IMR-90 (cell line): ENCODE measurements around the gene GNB5. TPM values are rescaled to one million over a fixed set of nuclear protein-coding genes. Genes with fewer than 3 reads are reported as not detected.

Source experiments
- ATAC-seq: fragments of 200-7000 bp; cut with Tn5 transposase; 2 replicates; pipeline ENCODE4 v1.9.1; 2020; ENCODE audit warnings: low read depth, mild to moderate bottlenecking, moderate library complexity
- BruUV-seq: library from RNA; stranded (reverse); fragments of 400-500 nt; replicated peaks from 2 replicates; lab custom pipeline; 2021; lab: Mats Ljungman, UMichigan
- CTCF ChIA-PET: fragments of 300-600 bp; formaldehyde crosslinking; extraction: SDS; loops from one replicate; lab custom pipeline; 2021; ENCODE audit warnings: antibody characterized with exemption; lab: Yijun Ruan, JAX
- POLR2A ChIA-PET: fragments of 300-600 bp; sonication (Branson Sonifier 250); formaldehyde crosslinking; loops from one replicate; lab custom pipeline; 2022; ENCODE audit warnings: antibody characterized with exemption; ENCODE audit not compliant: unreplicated experiment; lab: Charles Lee
- DNase-seq: peaks from one replicate; pipeline ENCODE4 v3.0.0; 2013
- H2AFZ ChIP-seq: replicated peaks from 2 replicates; pipeline ENCODE3; 2013; ENCODE audit warnings: low read length, mild to moderate bottlenecking; ENCODE audit not compliant: poor library complexity
- H2AK5ac ChIP-seq: 2 replicates; pipeline ENCODE4 v1.6.1; 2013; ENCODE audit warnings: low read depth, low read length, inconsistent platforms
- H2AK9ac ChIP-seq: replicated peaks from 2 replicates; pipeline ENCODE3; 2013; ENCODE audit warnings: mild to moderate bottlenecking, low read depth, low read length, moderate library complexity; ENCODE audit not compliant: poor library complexity
- H2BK120ac ChIP-seq: 2 replicates; pipeline ENCODE4 v1.6.1; 2013; ENCODE audit warnings: low read depth, low read length, inconsistent platforms
- H2BK15ac ChIP-seq: 3 replicates; pipeline ENCODE4 v1.6.1; 2013; ENCODE audit warnings: low read depth, low read length, inconsistent platforms
- H2BK20ac ChIP-seq: 2 replicates; pipeline ENCODE4 v1.6.1; 2013; ENCODE audit warnings: low read depth, mild to moderate bottlenecking, inconsistent platforms, low read length, moderate library complexity
- H2BK5ac ChIP-seq: 2 replicates; pipeline ENCODE4 v1.6.1; 2013; ENCODE audit warnings: mild to moderate bottlenecking, low read depth, low read length, inconsistent platforms; ENCODE audit not compliant: poor library complexity, severe bottlenecking
- H3K14ac ChIP-seq: replicated peaks from 2 replicates; pipeline ENCODE4 v1.6.1; 2013; ENCODE audit warnings: low read depth, low read length, inconsistent platforms
- H3K18ac ChIP-seq: 2 replicates; pipeline ENCODE4 v1.6.1; 2013; ENCODE audit warnings: low read depth, low read length, control low read depth
- H3K23ac ChIP-seq: 2 replicates; pipeline ENCODE4 v1.6.1; 2013; ENCODE audit warnings: low read depth, low read length, inconsistent platforms
- H3K27ac ChIP-seq: 2 replicates; pipeline ENCODE4 v1.5.1; 2013; ENCODE audit warnings: mild to moderate bottlenecking, control low read depth, low read length; ENCODE audit not compliant: insufficient read depth
- H3K27me3 ChIP-seq: 2 replicates; pipeline ENCODE4 v1.6.1; 2013; ENCODE audit warnings: low read length; ENCODE audit not compliant: control insufficient read depth, insufficient read depth
- H3K36me3 ChIP-seq: 2 replicates; pipeline ENCODE4 v1.6.1; 2013; ENCODE audit warnings: low read length, mixed read lengths; ENCODE audit not compliant: control insufficient read depth, insufficient read depth
- H3K4ac ChIP-seq: 2 replicates; pipeline ENCODE4 v1.6.1; 2013; ENCODE audit warnings: low read depth, low read length, inconsistent platforms
- H3K4me1 ChIP-seq: 2 replicates; pipeline ENCODE4 v1.6.1; 2013; ENCODE audit warnings: low read length, mixed read lengths; ENCODE audit not compliant: control insufficient read depth, insufficient read depth
- H3K4me2 ChIP-seq: 2 replicates; pipeline ENCODE4 v1.6.1; 2013; ENCODE audit warnings: low read depth, mild to moderate bottlenecking, control low read depth, low read length, moderate library complexity
- H3K4me3 ChIP-seq: 2 replicates; pipeline ENCODE4 v1.5.1; 2013; ENCODE audit warnings: low read depth, mild to moderate bottlenecking, control low read depth, low read length, moderate library complexity; ENCODE audit not compliant: insufficient read depth
- H3K56ac ChIP-seq: 2 replicates; pipeline ENCODE4 v1.6.1; 2013; ENCODE audit warnings: low read length, inconsistent platforms; ENCODE audit not compliant: insufficient read depth; ENCODE audit errors: extremely low read depth
- H3K79me1 ChIP-seq, 2 experiments: 2 replicates each; pipeline ENCODE4 v1.6.1; 2013; ENCODE audit warnings: low read length in 2 of 2, inconsistent platforms in 1 of 2, low read depth in 1 of 2
- H3K9ac ChIP-seq: 2 replicates; pipeline ENCODE4 v1.6.1; 2013; ENCODE audit warnings: low read depth, low read length, control low read depth
- H3K9me1 ChIP-seq: 2 replicates; pipeline ENCODE4 v1.6.1; 2013; ENCODE audit warnings: low read length, inconsistent platforms; ENCODE audit not compliant: insufficient read depth
- H3K9me3 ChIP-seq: 2 replicates; pipeline ENCODE4 v1.6.1; 2013; ENCODE audit warnings: low read length; ENCODE audit not compliant: control insufficient read depth, insufficient read depth
- H4K20me1 ChIP-seq: 2 replicates; pipeline ENCODE4 v1.6.1; 2013; ENCODE audit warnings: low read length, inconsistent platforms; ENCODE audit not compliant: insufficient read depth
- H4K5ac ChIP-seq: 2 replicates; pipeline ENCODE4 v1.6.1; 2013; ENCODE audit warnings: mild to moderate bottlenecking, low read depth, low read length, control low read depth
- H4K8ac ChIP-seq, 2 experiments: 2 replicates each; pipeline ENCODE4 v1.6.1; 2013; ENCODE audit warnings: low read depth in 2 of 2, low read length in 2 of 2, control low read depth in 1 of 2, inconsistent platforms in 1 of 2
- H4K91ac ChIP-seq: 2 replicates; pipeline ENCODE4 v1.6.1; 2013; ENCODE audit warnings: low read depth, low read length, inconsistent platforms; ENCODE audit not compliant: insufficient read depth
- BHLHE40 ChIP-seq: fragments of 150-350 bp; IDR thresholded peaks from 2 replicates; pipeline ENCODE4 v1.6.1; 2016; ENCODE audit warnings: mild to moderate bottlenecking, low read depth, low read length
- CEBPB ChIP-seq: IDR thresholded peaks from 2 replicates; pipeline ENCODE4 v1.6.1; 2012; ENCODE audit warnings: low read depth, low read length, improper control_type of control experiment
- CHD1 ChIP-seq: IDR thresholded peaks from 2 replicates; pipeline ENCODE4 v1.6.1; 2012; ENCODE audit warnings: low read depth, low read length, improper control_type of control experiment
- FOS ChIP-seq: fragments of 150-350 bp; IDR thresholded peaks from 2 replicates; pipeline ENCODE4 v1.6.1; 2016; ENCODE audit warnings: low read depth, low read length
- MAFK ChIP-seq: IDR thresholded peaks from 2 replicates; pipeline ENCODE4 v1.6.1; 2012; ENCODE audit warnings: low read depth, low read length, improper control_type of control experiment
- MAZ ChIP-seq: IDR thresholded peaks from 2 replicates; pipeline ENCODE4 v1.6.1; 2012; ENCODE audit warnings: low read depth, mild to moderate bottlenecking, low read length, improper control_type of control experiment, moderate library complexity, borderline replicate concordance
- NFE2L2 ChIP-seq: fragments of 150-350 bp; IDR thresholded peaks from 2 replicates; pipeline ENCODE4 v1.6.1; 2016; ENCODE audit warnings: low read depth, mild to moderate bottlenecking, low read length
- POLR2A ChIP-seq: IDR thresholded peaks from 2 replicates; pipeline ENCODE4 v1.6.1; 2012; ENCODE audit warnings: mild to moderate bottlenecking, low read depth, low read length
- RCOR1 ChIP-seq: IDR thresholded peaks from 2 replicates; pipeline ENCODE4 v1.6.1; 2012; ENCODE audit warnings: mild to moderate bottlenecking, low read length, improper control_type of control experiment; ENCODE audit not compliant: insufficient replicate concordance
- SMC3 ChIP-seq: fragments of 150-350 bp; IDR thresholded peaks from 2 replicates; pipeline ENCODE4 v1.6.1; 2016; ENCODE audit warnings: low read depth, mild to moderate bottlenecking, antibody characterized with exemption, low read length, moderate library complexity
- WGBS, 2 experiments: methylation state at CpG; one replicate each; pipeline versions ENCODE4 v1.1.5 to v1.1.7; 2013; ENCODE audit warnings: missing lambda C conversion rate in 2 of 2; ENCODE audit not compliant: insufficient read length in 1 of 2; ENCODE audit errors: extremely low coverage in 2 of 2; 5-methylcytosine and 5-hydroxymethylcytosine counted together
- dilution Hi-C: fragments of 300-500 bp; cut with HindIII; formaldehyde crosslinking; loops from one replicate; pipeline ENCODE4 v1.14.3; 2018; ENCODE audit warnings: low sequenced_read_pairs; ENCODE audit not compliant: unreplicated experiment
- in situ Hi-C: fragments of 300-500 bp; cut with MboI; formaldehyde crosslinking; loops from 3 replicates; pipeline ENCODE4 v1.14.3; 2019; ENCODE audit warnings: low sequenced_read_pairs, inconsistent platforms, mixed read lengths
- intact Hi-C: fragments of 100-400 bp; cut with micrococcal nuclease; formaldehyde crosslinking; loops from 2 replicates; pipeline ENCODE4 v1.10.0; 2022
- polyA plus RNA-seq, 3 experiments: library from polyadenylated mRNA; depleted of rRNA; stranded (reverse); fragments of >200 nt; gene quantifications; 2 replicates each; pipeline ENCODE4 v1.2.3, GENCODE V29; 2012; ENCODE audit warnings: low replicate concordance in 1 of 3
- total RNA-seq: library from RNA; depleted of rRNA; stranded (reverse); fragments of >200 nt; gene quantifications from 2 replicates; pipeline ENCODE4 v1.2.3, GENCODE V29; 2012
- TF ChIP-seq, protein P1 (sequence below): fragments of 150-350 bp; IDR thresholded peaks from 2 replicates; pipeline ENCODE4 v1.6.1; 2017; ENCODE audit warnings: mild to moderate bottlenecking, antibody characterized with exemption, low read length, low read depth
- TF ChIP-seq, protein P2 (sequence below): conservative IDR thresholded peaks from 2 replicates; pipeline ENCODE4 v1.5.1; 2012; ENCODE audit warnings: mild to moderate bottlenecking, low read depth, low read length, improper control_type of control experiment
- TF ChIP-seq, protein P3 (sequence below): fragments of 150-350 bp; IDR thresholded peaks from 2 replicates; pipeline ENCODE4 v1.6.1; 2016; ENCODE audit warnings: low read depth, mild to moderate bottlenecking, low read length, moderate library complexity, borderline replicate concordance

GNB5 gene
- total and polyA plus RNA-seq, 2 of the 4 experiments (the other 2 are of a cell fraction): 27.7 to 33.2 TPM

DNA sequence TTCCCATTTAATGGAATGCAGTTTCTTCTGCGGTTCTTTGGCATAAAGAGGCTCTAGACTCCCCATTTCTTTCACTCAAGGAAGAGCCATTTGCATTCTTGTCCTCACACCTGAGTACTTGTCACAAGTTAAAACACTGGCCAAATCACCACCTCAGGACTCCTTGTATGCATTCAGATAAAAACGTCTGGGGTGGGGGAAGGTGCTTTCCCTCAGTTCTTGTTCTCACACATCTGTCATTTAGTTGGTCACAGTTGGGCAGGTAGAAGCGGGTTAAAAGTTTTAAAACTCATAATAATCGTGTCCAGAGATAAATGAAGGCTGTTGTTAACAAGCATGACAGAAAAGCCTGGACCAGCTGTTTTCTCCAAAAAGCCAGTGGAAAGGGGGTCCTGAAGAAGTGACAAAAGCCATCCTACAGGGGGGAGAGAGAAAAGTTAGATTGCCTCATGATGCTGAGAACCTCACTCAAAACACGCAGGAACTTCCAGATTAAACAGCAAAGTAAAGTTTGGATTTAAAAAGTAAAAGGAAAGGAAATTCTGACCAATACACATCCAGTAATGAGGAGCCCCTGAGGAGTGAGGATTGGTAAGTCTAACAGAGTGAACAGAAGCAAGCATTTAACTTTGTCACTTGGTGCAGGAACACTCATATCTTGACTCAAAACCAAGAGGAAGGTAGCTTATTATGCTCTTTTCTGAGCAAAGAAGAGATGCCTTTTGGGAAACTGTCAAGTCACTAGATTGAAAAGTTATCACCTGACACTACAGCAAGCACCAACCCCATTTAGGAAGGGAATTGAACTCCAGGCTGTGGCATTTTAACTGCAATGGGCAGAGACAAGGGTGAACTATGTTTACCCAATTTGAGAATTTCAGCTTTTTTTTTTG is 81.4 kb downstream of the GNB5 start:
- CTCF ChIA-PET: no interaction called here
- no TSS peak for BruUV-seq

More for the DNA sequence above, 81.4 kb downstream of the GNB5 start:
- no CpG with 5 or more reads among the region's 5 CpGs for WGBS, 2 experiments
- peaks cover 34% of the 10 kb centered on the region for H3K27me3 ChIP-seq
- H2AK9ac ChIP-seq: no peak overlapping the region
- no peak overlapping the region for H3K4me3 ChIP-seq
- no peak overlapping the region for H4K5ac ChIP-seq
- DNase-seq (no peak), ATAC-seq (no peak)
- H4K91ac ChIP-seq: no peak overlapping the region
- dilution Hi-C loops (no loop called here), intact Hi-C loops (no loop called here), in situ Hi-C loops (no loop called here)
- H3K9ac ChIP-seq: no peak overlapping the region
- no peaks in the 10 kb centered on the region for H4K20me1 ChIP-seq
- H2AFZ ChIP-seq: no peak overlapping the region
- no peak overlapping the region for H4K8ac ChIP-seq
- no peak overlapping the region for H2BK20ac ChIP-seq
- H3K9me3 ChIP-seq: no peaks in the 10 kb centered on the region
- POLR2A ChIA-PET: no interaction called here
- no peaks in the 10 kb centered on the region for H3K79me1 ChIP-seq
- H3K4ac ChIP-seq: no peak overlapping the region
- peaks cover 4% of the 10 kb centered on the region; the same call in 1 of the 2 replicates for H3K4me1 ChIP-seq
- H3K36me3 ChIP-seq: no peaks in the 10 kb centered on the region
- H2BK5ac ChIP-seq: no peak overlapping the region
- H3K56ac ChIP-seq: no peak overlapping the region
- TF ChIP-seq, protein P1, sequence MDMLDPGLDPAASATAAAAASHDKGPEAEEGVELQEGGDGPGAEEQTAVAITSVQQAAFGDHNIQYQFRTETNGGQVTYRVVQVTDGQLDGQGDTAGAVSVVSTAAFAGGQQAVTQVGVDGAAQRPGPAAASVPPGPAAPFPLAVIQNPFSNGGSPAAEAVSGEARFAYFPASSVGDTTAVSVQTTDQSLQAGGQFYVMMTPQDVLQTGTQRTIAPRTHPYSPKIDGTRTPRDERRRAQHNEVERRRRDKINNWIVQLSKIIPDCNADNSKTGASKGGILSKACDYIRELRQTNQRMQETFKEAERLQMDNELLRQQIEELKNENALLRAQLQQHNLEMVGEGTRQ: no peak
- TF ChIP-seq CEBPB (no peak), FOS (no peak), RCOR1 (no peak), CHD1 (no peak), SMC3 (no peak), BHLHE40 (no peak), POLR2A (no peak), NFE2L2 (no peak), MAFK (no peak), MAZ (no peak)
- TF ChIP-seq, protein P2, sequence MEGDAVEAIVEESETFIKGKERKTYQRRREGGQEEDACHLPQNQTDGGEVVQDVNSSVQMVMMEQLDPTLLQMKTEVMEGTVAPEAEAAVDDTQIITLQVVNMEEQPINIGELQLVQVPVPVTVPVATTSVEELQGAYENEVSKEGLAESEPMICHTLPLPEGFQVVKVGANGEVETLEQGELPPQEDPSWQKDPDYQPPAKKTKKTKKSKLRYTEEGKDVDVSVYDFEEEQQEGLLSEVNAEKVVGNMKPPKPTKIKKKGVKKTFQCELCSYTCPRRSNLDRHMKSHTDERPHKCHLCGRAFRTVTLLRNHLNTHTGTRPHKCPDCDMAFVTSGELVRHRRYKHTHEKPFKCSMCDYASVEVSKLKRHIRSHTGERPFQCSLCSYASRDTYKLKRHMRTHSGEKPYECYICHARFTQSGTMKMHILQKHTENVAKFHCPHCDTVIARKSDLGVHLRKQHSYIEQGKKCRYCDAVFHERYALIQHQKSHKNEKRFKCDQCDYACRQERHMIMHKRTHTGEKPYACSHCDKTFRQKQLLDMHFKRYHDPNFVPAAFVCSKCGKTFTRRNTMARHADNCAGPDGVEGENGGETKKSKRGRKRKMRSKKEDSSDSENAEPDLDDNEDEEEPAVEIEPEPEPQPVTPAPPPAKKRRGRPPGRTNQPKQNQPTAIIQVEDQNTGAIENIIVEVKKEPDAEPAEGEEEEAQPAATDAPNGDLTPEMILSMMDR: no peak
- TF ChIP-seq, protein P3, sequence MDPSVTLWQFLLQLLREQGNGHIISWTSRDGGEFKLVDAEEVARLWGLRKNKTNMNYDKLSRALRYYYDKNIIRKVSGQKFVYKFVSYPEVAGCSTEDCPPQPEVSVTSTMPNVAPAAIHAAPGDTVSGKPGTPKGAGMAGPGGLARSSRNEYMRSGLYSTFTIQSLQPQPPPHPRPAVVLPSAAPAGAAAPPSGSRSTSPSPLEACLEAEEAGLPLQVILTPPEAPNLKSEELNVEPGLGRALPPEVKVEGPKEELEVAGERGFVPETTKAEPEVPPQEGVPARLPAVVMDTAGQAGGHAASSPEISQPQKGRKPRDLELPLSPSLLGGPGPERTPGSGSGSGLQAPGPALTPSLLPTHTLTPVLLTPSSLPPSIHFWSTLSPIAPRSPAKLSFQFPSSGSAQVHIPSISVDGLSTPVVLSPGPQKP: no peak
- H2BK120ac ChIP-seq: no peak overlapping the region
- H3K9me1 ChIP-seq: no peaks in the 10 kb centered on the region
- H2AK5ac ChIP-seq: no peak overlapping the region
- no peak overlapping the region for H3K27ac ChIP-seq
- no peak overlapping the region for H3K18ac ChIP-seq
- H2BK15ac ChIP-seq: no peak overlapping the region
- no peak overlapping the region for H3K14ac ChIP-seq
- H3K4me2 ChIP-seq: no peak overlapping the region
- no peak overlapping the region for H3K23ac ChIP-seq
